GM12878 (cell line): ENCODE data around the gene ITPKB. TPM values are rescaled to one million over a fixed set of nuclear protein-coding genes. Genes with fewer than 3 reads are reported as not detected.

ENCODE experiments used
- ATAC-seq: fragments of 200-7000 bp; cut with Tn5 transposase; 3 replicates; pipeline ENCODE4 v1.9.1; 2020; ENCODE audit warnings: mild to moderate bottlenecking, moderate library complexity
- BruUV-seq: library from RNA; stranded (reverse); fragments of 400-500 nt; replicated peaks from 2 replicates; lab custom pipeline; 2021; lab: Mats Ljungman, UMichigan
- CTCF ChIA-PET: fragments of 300-600 bp; sonication (Branson Sonifier 250); formaldehyde crosslinking; extraction: SDS; loops from one replicate; lab custom pipeline; 2021; ENCODE audit warnings: inconsistent platforms; lab: Yijun Ruan, JAX
- POLR2A ChIA-PET: fragments of 350-600 bp; formaldehyde crosslinking; extraction: SDS; loops from one replicate; lab custom pipeline; 2021; ENCODE audit warnings: inconsistent platforms; lab: Charles Lee
- RAD21 ChIA-PET: fragments of 300-600 bp; sonication (Branson Sonifier 250); formaldehyde crosslinking; loops from one replicate; lab custom pipeline; 2023; ENCODE audit warnings: antibody characterized with exemption; ENCODE audit not compliant: unreplicated experiment; lab: Charles Lee
- SMC1A ChIA-PET: fragments of 300-600 bp; sonication (Branson Sonifier 250); formaldehyde crosslinking; loops from one replicate; lab custom pipeline; 2023; ENCODE audit not compliant: unreplicated experiment, uncharacterized antibody; lab: Charles Lee
- DNase-seq: peaks from one replicate; pipeline ENCODE4 v3.0.0-alpha.2; 2011; ENCODE audit warnings: low read depth, low spot score
- FAIRE-seq: peaks from 3 replicates; lab custom pipeline; 2011; peaks lifted over from hg19 to GRCh38; lab: Jason Lieb, UNC
- H2AFZ ChIP-seq: 2 replicates; pipeline ENCODE4 v1.6.0; 2011; ENCODE audit warnings: low read depth, low read length, control low read depth; ENCODE audit not compliant: control insufficient read depth
- H3K27ac ChIP-seq: 2 replicates; pipeline ENCODE4 v1.5.1; 2011; ENCODE audit warnings: control low read depth; ENCODE audit not compliant: control insufficient read depth, insufficient read depth
- H3K27me3 ChIP-seq, 2 experiments: replicated peaks in 1 of 2; 2 replicates each; pipeline versions ENCODE4 v1.6.0 to v1.6.1; 2011; ENCODE audit warnings: low read length in 1 of 2; ENCODE audit not compliant: control insufficient read depth in 2 of 2, insufficient read depth in 2 of 2
- H3K36me3 ChIP-seq, 2 experiments: 2 replicates each; pipeline ENCODE4 v1.5.1; 2011; ENCODE audit warnings: low read length in 1 of 2; ENCODE audit not compliant: control insufficient read depth in 2 of 2, insufficient read depth in 2 of 2
- H3K4me1 ChIP-seq: 2 replicates; pipeline ENCODE4 v1.6.1; 2011; ENCODE audit warnings: mild to moderate bottlenecking, low read length, moderate library complexity, mixed read lengths; ENCODE audit not compliant: control insufficient read depth, insufficient read depth
- H3K4me2 ChIP-seq: 2 replicates; pipeline ENCODE4 v1.6.0; 2011; ENCODE audit warnings: control low read depth; ENCODE audit not compliant: control insufficient read depth, insufficient read depth
- H3K4me3 ChIP-seq: fragments of 200-600 bp; sonication (generic); 2 replicates; pipeline ENCODE4 v1.5.1; 2016
- H3K79me2 ChIP-seq: 2 replicates; pipeline ENCODE4 v1.6.0; 2011; ENCODE audit warnings: low read length; ENCODE audit not compliant: control insufficient read depth, insufficient read depth
- H3K9ac ChIP-seq: 2 replicates; pipeline ENCODE4 v1.8.0; 2011; ENCODE audit warnings: low read length, control low read depth, mixed read lengths; ENCODE audit not compliant: control insufficient read depth, insufficient read depth
- H3K9me3 ChIP-seq: replicated peaks from 3 replicates; pipeline ENCODE4 v1.5.1; 2011; ENCODE audit warnings: mild to moderate bottlenecking, low read length; ENCODE audit not compliant: control insufficient read depth, insufficient read depth
- H4K20me1 ChIP-seq: 2 replicates; pipeline ENCODE4 v1.6.0; 2011; ENCODE audit not compliant: control insufficient read depth, insufficient read depth
- ATF7 ChIP-seq: fragments of 450-650 bp; IDR thresholded peaks from 2 replicates; pipeline ENCODE4 v1.6.1; 2016; ENCODE audit warnings: low read depth, mild to moderate bottlenecking
- CHD1 ChIP-seq: IDR thresholded peaks from 2 replicates; pipeline ENCODE4 v1.6.1; 2012; ENCODE audit warnings: low read depth, low read length, improper control_type of control experiment
- CHD2 ChIP-seq: IDR thresholded peaks from 2 replicates; pipeline ENCODE4 v1.6.1; 2011; ENCODE audit warnings: low read depth, low read length, improper control_type of control experiment, borderline replicate concordance
- CREM ChIP-seq: IDR thresholded peaks from 2 replicates; pipeline ENCODE4 v1.6.1; 2014; ENCODE audit warnings: antibody characterized with exemption, low read depth
- ETV6 ChIP-seq, 2 experiments: fragments of 450-650 bp in 1 of 2; IDR thresholded peaks in 1 of 2; conservative IDR thresholded peaks in 1 of 2; 2 replicates each; pipeline ENCODE4 v1.6.1; 2014; ENCODE audit warnings: antibody characterized with exemption in 1 of 2, borderline replicate concordance in 1 of 2, low read depth in 1 of 2, mild to moderate bottlenecking in 1 of 2, moderate library complexity in 1 of 2
- FOS ChIP-seq: IDR thresholded peaks from 3 replicates; pipeline ENCODE4 v1.6.1; 2011; ENCODE audit warnings: borderline replicate concordance; ENCODE audit not compliant: insufficient read length; ENCODE audit errors: extremely low read depth
- GATAD2B ChIP-seq: fragments of 450-650 bp; conservative IDR thresholded peaks from 2 replicates; pipeline ENCODE4 v1.6.1; 2017; ENCODE audit warnings: low read depth, mild to moderate bottlenecking, moderate library complexity
- IRF4 ChIP-seq: IDR thresholded peaks from 2 replicates; pipeline ENCODE4 v1.6.1; 2011; ENCODE audit warnings: low read depth, low read length
- MEF2B ChIP-seq: fragments of 450-650 bp; IDR thresholded peaks from 2 replicates; pipeline ENCODE4 v1.6.1; 2018; ENCODE audit warnings: mild to moderate bottlenecking, moderate library complexity; ENCODE audit not compliant: partially characterized antibody, poor library complexity, severe bottlenecking
- MXI1 ChIP-seq: fragments of 150-350 bp; IDR thresholded peaks from 2 replicates; pipeline ENCODE4 v1.6.1; 2011; ENCODE audit warnings: low read depth, mild to moderate bottlenecking, inconsistent platforms, low read length, improper control_type of control experiment
- MYB ChIP-seq: fragments of 150-350 bp; IDR thresholded peaks from 2 replicates; pipeline ENCODE4 v1.6.1; 2014; ENCODE audit warnings: mild to moderate bottlenecking, low read depth, low read length, borderline replicate concordance
- MYC ChIP-seq: IDR thresholded peaks from 2 replicates; pipeline ENCODE4 v1.6.1; 2011; ENCODE audit warnings: mild to moderate bottlenecking, low read length, moderate library complexity, inconsistent platforms; ENCODE audit not compliant: insufficient read depth, insufficient replicate concordance, insufficient read length, severe bottlenecking
- NFIC ChIP-seq: IDR thresholded peaks from 2 replicates; pipeline ENCODE4 v1.6.1; 2012; ENCODE audit warnings: low read depth, mild to moderate bottlenecking, inconsistent platforms, low read length, moderate library complexity
- SRF ChIP-seq, 2 experiments: IDR thresholded peaks; 2 replicates each; pipeline ENCODE4 v1.6.1; 2011; ENCODE audit warnings: low read depth in 2 of 2, low read length in 2 of 2, mild to moderate bottlenecking in 1 of 2, moderate library complexity in 1 of 2
- STAT1 ChIP-seq: fragments of 450-650 bp; conservative IDR thresholded peaks from 2 replicates; pipeline ENCODE4 v1.6.1; 2014; ENCODE audit warnings: antibody characterized with exemption, mild to moderate bottlenecking
- SUPT20H ChIP-seq: IDR thresholded peaks from 2 replicates; pipeline ENCODE4 v1.6.1; 2011; ENCODE audit warnings: low read depth, mild to moderate bottlenecking, low read length, moderate library complexity, borderline replicate concordance; ENCODE audit not compliant: control insufficient read depth
- SUZ12 ChIP-seq: fragments of 200-600 bp; sonication (generic); IDR thresholded peaks from one replicate; pipeline ENCODE4 v1.6.1; 2018; ENCODE audit warnings: antibody characterized with exemption, mild to moderate bottlenecking; ENCODE audit not compliant: unreplicated experiment
- WGBS: methylation state at CpG from one replicate; pipeline ENCODE4 v1.1.6; 2016; ENCODE audit warnings: low lambda C conversion rate; ENCODE audit not compliant: insufficient replicate concordance, insufficient coverage; ENCODE audit errors: missing lambda C conversion rate; 5-methylcytosine and 5-hydroxymethylcytosine counted together
- in situ Hi-C: fragments of 300-500 bp; cut with MboI; formaldehyde crosslinking; loops from 9 replicates; pipeline ENCODE4 v1.14.3; 2018; ENCODE audit warnings: mixed read lengths
- intact Hi-C: fragments of 100-400 bp; cut with micrococcal nuclease; formaldehyde crosslinking; loops from one replicate; pipeline ENCODE4 v1.14.2; 2022; ENCODE audit not compliant: unreplicated experiment
- polyA plus RNA-seq, 11 experiments: library from polyadenylated mRNA; depleted of rRNA in 4 of 11; unstranded in 6 of 11; stranded (reverse) in 5 of 11; fragments of >200 nt; fragmentation: Nextera tagmentation in 4 of 11; fragmentation: Illumina TruSeq in 1 of 11; extraction: Ambion mirVana in 4 of 11; extraction: Trizol in 1 of 11; gene quantifications; 1 replicate in 1 of 11; 2 replicates in 10 of 11; pipeline versions ENCODE4 v1.2.1 to v1.2.3, GENCODE V29; 2011 to 2016; ENCODE audit warnings: inconsistent platforms in 2 of 11, missing spikeins in 2 of 11, low read depth in 1 of 11
- total RNA-seq, 4 experiments: library from RNA; depleted of rRNA in 3 of 4; stranded (reverse); fragments of >200 nt in 3 of 4; fragmentation: Illumina TruSeq in 1 of 4; extraction: Trizol in 1 of 4; gene quantifications; 2 replicates each; pipeline versions ENCODE4 v1.2.1 to v1.2.3, GENCODE V29; 2013 to 2021
- TF ChIP-seq, protein P1 (sequence below): fragments of 150-350 bp; IDR thresholded peaks from 2 replicates; pipeline ENCODE4 v1.6.1; 2016; ENCODE audit warnings: low read depth, low read length
- TF ChIP-seq, protein P2 (sequence below): IDR thresholded peaks from 2 replicates; pipeline ENCODE4 v1.6.1; 2012; ENCODE audit warnings: low read depth, low read length, improper control_type of control experiment

ITPKB gene
- total and polyA plus RNA-seq, 10 of the 15 experiments (the other 5 are each of a cell fraction or from before 2014, with no cell fraction given): 1.3 to 38.7 (median 12.9) TPM

DNA sequence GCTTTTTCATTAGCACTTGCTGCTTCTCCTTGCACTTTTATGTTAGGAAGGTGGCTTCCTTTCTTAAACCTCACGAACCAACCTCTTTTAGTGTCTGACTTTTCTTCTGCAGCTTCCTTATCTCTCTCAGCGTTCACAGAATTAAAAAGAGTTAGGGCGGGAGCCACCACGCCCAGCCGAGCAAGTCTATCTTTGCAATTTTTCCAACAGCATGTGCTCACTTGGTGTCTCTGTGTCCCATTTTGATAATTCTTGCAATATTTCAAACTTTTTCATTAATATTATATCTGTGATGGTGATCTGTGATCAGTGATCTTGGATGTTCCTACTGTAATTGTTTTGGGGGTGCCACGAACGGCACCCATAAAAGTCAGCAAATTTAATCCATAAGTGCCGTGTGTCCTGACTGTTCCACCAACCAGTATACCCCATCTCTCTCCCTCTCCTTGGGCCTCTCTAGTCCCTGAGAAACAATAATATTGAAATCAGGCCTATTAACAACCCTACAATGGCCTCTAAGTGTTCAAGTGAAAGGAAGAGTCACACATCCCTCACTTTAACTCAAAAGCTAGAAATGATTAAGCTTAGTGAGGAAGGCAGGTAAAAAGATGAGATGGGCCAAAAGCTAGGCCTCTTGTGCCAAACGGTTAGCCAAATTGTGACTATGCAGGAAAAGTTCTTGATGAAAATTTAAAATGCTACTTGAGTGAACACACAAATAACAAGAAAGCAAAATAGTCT, 15.9 kb upstream of the ITPKB start (continued):
- TF ChIP-seq, protein P1, sequence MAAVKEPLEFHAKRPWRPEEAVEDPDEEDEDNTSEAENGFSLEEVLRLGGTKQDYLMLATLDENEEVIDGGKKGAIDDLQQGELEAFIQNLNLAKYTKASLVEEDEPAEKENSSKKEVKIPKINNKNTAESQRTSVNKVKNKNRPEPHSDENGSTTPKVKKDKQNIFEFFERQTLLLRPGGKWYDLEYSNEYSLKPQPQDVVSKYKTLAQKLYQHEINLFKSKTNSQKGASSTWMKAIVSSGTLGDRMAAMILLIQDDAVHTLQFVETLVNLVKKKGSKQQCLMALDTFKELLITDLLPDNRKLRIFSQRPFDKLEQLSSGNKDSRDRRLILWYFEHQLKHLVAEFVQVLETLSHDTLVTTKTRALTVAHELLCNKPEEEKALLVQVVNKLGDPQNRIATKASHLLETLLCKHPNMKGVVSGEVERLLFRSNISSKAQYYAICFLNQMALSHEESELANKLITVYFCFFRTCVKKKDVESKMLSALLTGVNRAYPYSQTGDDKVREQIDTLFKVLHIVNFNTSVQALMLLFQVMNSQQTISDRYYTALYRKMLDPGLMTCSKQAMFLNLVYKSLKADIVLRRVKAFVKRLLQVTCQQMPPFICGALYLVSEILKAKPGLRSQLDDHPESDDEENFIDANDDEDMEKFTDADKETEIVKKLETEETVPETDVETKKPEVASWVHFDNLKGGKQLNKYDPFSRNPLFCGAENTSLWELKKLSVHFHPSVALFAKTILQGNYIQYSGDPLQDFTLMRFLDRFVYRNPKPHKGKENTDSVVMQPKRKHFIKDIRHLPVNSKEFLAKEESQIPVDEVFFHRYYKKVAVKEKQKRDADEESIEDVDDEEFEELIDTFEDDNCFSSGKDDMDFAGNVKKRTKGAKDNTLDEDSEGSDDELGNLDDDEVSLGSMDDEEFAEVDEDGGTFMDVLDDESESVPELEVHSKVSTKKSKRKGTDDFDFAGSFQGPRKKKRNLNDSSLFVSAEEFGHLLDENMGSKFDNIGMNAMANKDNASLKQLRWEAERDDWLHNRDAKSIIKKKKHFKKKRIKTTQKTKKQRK: no peak
- no peak for TF ChIP-seq NFIC
- no peak for TF ChIP-seq CHD2
- no peak for TF ChIP-seq ATF7
- TF ChIP-seq, all 136 proteins: peak for 0

DNA sequence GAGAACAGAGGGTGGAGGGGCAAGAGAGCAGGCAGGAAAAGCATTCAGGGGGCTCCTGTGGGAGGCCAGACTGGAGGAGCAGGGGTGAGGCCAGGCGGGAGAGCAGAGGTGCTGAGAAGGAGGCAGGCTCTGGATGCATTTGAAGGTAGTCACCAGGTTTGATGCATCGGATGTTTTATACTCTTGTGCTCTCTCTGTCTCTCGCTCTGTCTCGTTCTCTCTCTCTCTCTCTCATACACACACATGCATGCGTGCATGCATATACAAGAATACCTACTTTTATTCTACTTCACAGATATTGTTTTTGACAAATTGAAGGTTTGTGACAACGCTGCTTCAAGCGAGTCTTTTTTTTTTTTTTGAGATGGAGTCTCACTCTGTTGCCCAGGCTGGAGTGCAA, 15.0 kb upstream of the ITPKB start:
- no TSS peak for BruUV-seq
- ChIA-PET SMC1A (no interaction called here), CTCF (no interaction called here), POLR2A (no interaction called here), RAD21 (interaction anchor here (1.5 kb wide), 1 partner anchor 14 kb away, joined by 5 read pairs; the partner anchor contains the start of gene ITPKB)
- in situ Hi-C loops (no loop called here), intact Hi-C loops (no loop called here)
- DNase-seq (no peak), FAIRE-seq (no peak), ATAC-seq (no peak)
- Histone ChIP-seq H3K27ac (no peak overlapping the region), H3K9me3 (no peaks in the 10 kb centered on the region), H2AFZ (no peak overlapping the region), H3K4me2 (no peak overlapping the region), H3K9ac (no peak overlapping the region), H3K4me3 (no peak overlapping the region), H4K20me1 (no peaks in the 10 kb centered on the region), H3K27me3 (no peaks in the 10 kb centered on the region), H3K36me3 (no peaks in the 10 kb centered on the region), H3K79me2 (no peaks in the 10 kb centered on the region), H3K4me1 (0 out of 2 replicates have a peak, but pooled peaks cover 3% of the 10 kb centered on the region)
- 85% methylated on average over 7 of the region's 7 CpGs for WGBS
- no peak for TF ChIP-seq SUPT20H
- TF ChIP-seq STAT1: no peak
- no peak for TF ChIP-seq MYC
- TF ChIP-seq FOS: no peak
- TF ChIP-seq MXI1: no peak
- TF ChIP-seq GATAD2B: no peak
- TF ChIP-seq, protein P2, sequence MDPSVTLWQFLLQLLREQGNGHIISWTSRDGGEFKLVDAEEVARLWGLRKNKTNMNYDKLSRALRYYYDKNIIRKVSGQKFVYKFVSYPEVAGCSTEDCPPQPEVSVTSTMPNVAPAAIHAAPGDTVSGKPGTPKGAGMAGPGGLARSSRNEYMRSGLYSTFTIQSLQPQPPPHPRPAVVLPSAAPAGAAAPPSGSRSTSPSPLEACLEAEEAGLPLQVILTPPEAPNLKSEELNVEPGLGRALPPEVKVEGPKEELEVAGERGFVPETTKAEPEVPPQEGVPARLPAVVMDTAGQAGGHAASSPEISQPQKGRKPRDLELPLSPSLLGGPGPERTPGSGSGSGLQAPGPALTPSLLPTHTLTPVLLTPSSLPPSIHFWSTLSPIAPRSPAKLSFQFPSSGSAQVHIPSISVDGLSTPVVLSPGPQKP: no peak
- no peak for TF ChIP-seq SUZ12
- no peak for TF ChIP-seq IRF4
- TF ChIP-seq ETV6 (conservative IDR thresholded peaks at IDR 0.05 in 1 of 2, IDR thresholded peaks at IDR 0.05 in 1 of 2; ENCODE audit: borderline replicate concordance in 1 of 2, low read depth in 1 of 2): no peak
- no peak for TF ChIP-seq MYB
- no peak for TF ChIP-seq CHD1
- TF ChIP-seq SRF (IDR thresholded peaks at IDR 0.05; ENCODE audit: low read depth in 2 of 2, low read length in 2 of 2): no peak
- TF ChIP-seq CREM: no peak
- TF ChIP-seq MEF2B: no peak
